Mucosa of descending colon (tissue), 3 donors: ENCODE results near the gene SPATC1L. TPM values are rescaled to one million over a fixed set of nuclear protein-coding genes. Genes with fewer than 3 reads are reported as not detected.
A peak's percentile ranks its signal among the peaks of the same experiment; 100 is the strongest.

Experiments
- ATAC-seq: fragments of 200-7000 bp; cut with Tn5 transposase; one replicate; pipeline ENCODE4 v1.9.1; 2020; ENCODE audit warnings: mild to moderate bottlenecking, moderate library complexity
- DNase-seq, 3 donors: peaks; one replicate each; pipeline ENCODE4 v3.0.0-alpha.2; 2020
- H3K36me3 ChIP-seq: fragments of 200-600 bp; one replicate; pipeline ENCODE4 v1.8.0; 2021; ENCODE audit warnings: low read depth, mild to moderate bottlenecking
- H3K4me1 ChIP-seq: fragments of 200-600 bp; one replicate; pipeline ENCODE4 v1.8.0; 2021; ENCODE audit warnings: low read depth, mild to moderate bottlenecking
- H3K4me3 ChIP-seq: fragments of 200-600 bp; one replicate; pipeline ENCODE4 v1.8.0; 2021; ENCODE audit warnings: mild to moderate bottlenecking
- H3K9me3 ChIP-seq: fragments of 200-600 bp; one replicate; pipeline ENCODE4 v1.8.0; 2021; ENCODE audit warnings: mild to moderate bottlenecking
- CTCF ChIP-seq: fragments of 200-600 bp; IDR thresholded peaks from one replicate; pipeline ENCODE4 v1.8.0; 2022; ENCODE audit warnings: antibody characterized with exemption, mild to moderate bottlenecking
- intact Hi-C, 2 donors: fragments of 100-400 bp; cut with DNase I in 1 of 2; cut with micrococcal nuclease in 1 of 2; formaldehyde crosslinking; loops; one replicate each; pipeline versions ENCODE4 v1.11.0 to v1.11.1; 2022; cut with DNase I, micrococcal nuclease
- total RNA-seq, 3 donors: library from RNA; stranded (reverse); fragmentation: NEBNext Ultra II Directional in 2 of 3; extraction: Animal tissue kit (Norgen Biotek cat#: 25700) in 2 of 3; gene quantifications; one replicate each; pipeline versions ENCODE4 v1.2.1 to v1.2.4, GENCODE V29; 2021 to 2023
- donor health status: DM: no; HTN: no; CAD: no; lungs with moderate emphysema.
- donor health status: DM: no; HTN: no; CAD: no.
- donor health status: DM: no; HTN: yes; CAD: no.

SPATC1L gene
- total RNA-seq, 3 donors from 2014 or later: 4.6 to 10.9 (median 4.6) TPM

GRCh38 chr21:46211786-46212720, 27.8 kb upstream of the SPATC1L start:
- peak in 1 of 3 donors; percentile 9 for DNase-seq

GRCh38 chr21:46211376-46211775, 27.1 kb upstream of the SPATC1L start:
- TF ChIP-seq CTCF: no peak
- no peaks in the 10 kb centered on the region for H3K4me1 ChIP-seq
- ATAC-seq (no peak), DNase-seq (no peak)
- H3K36me3 ChIP-seq: peaks cover 3% of the 10 kb centered on the region
- intact Hi-C loops: no loop called here
- H3K9me3 ChIP-seq: no peaks in the 10 kb centered on the region
- H3K4me3 ChIP-seq: no peak overlapping the region

More at GRCh38 chr21:46211786-46212720, 27.8 kb upstream of the SPATC1L start:
- Histone ChIP-seq H3K4me1 (no peaks in the 10 kb centered on the region), H3K9me3 (no peaks in the 10 kb centered on the region), H3K4me3 (no peak overlapping the region), H3K36me3 (peaks cover 3% of the 10 kb centered on the region)
- no peak for ATAC-seq
- no peak for TF ChIP-seq CTCF
- intact Hi-C loops: no loop called here

- no peaks in the 10 kb centered on the region for H3K9me3 ChIP-seq
- intact Hi-C loops: no loop called here
- H3K36me3 ChIP-seq: peaks cover 3% of the 10 kb centered on the region
- H3K4me1 ChIP-seq: no peaks in the 10 kb centered on the region
- no peak overlapping the region for H3K4me3 ChIP-seq
- peak in 1 of 3 donors; percentile 11 for DNase-seq
- no peak for TF ChIP-seq CTCF
- ATAC-seq: no peak
Measured at GRCh38 chr21:46210378-46211136, 26.3 kb upstream of the SPATC1L start.

GRCh38 chr21:46208761-46209721, 24.8 kb upstream of the SPATC1L start:
- TF ChIP-seq CTCF: no peak
- ATAC-seq: no peak
- Histone ChIP-seq H3K4me3 (no peak overlapping the region), H3K36me3 (peaks cover 3% of the 10 kb centered on the region), H3K9me3 (no peaks in the 10 kb centered on the region), H3K4me1 (no peaks in the 10 kb centered on the region)
- intact Hi-C loops: no loop called here
- peak in 2 of 3 donors; percentile 9 to 39 for DNase-seq
